Esophagus squamous epithelium (tissue), 4 donors: ENCODE results near the gene FSHB.

ENCODE experiments used
- CTCF ChIP-seq, 6 experiments: fragments of 450-650 bp in 4 of 6; fragments of 200-600 bp in 2 of 6; sonication (generic) in 2 of 6; IDR thresholded peaks; one replicate each; pipeline ENCODE4 v1.5.1; 2016 to 2019; ENCODE audit warnings: antibody characterized with exemption in 6 of 6, mild to moderate bottlenecking in 4 of 6, moderate library complexity in 4 of 6
- POLR2A ChIP-seq, 4 donors: fragments of 450-650 bp; IDR thresholded peaks; one replicate each; pipeline ENCODE4 v1.6.1; 2017; ENCODE audit warnings: antibody characterized with exemption in 4 of 4, mild to moderate bottlenecking in 4 of 4, moderate library complexity in 3 of 4

- TF ChIP-seq CTCF (IDR thresholded peaks at IDR 0.05) (no peak), POLR2A (IDR thresholded peaks at IDR 0.05) (no peak)
These were observed 50.9 kb downstream of the FSHB start for GRCh38 chr11:30281476-30282288.
